Measurements from ENCODE around the gene GPATCH8. TPM values are rescaled to one million over a fixed set of nuclear protein-coding genes. Genes with fewer than 3 reads are reported as not detected.
A peak's percentile ranks its signal among the peaks of the same experiment; 100 is the strongest.

GPATCH8 gene
- total and polyA plus RNA-seq, 2 donors (not counting 3 experiments of a cell fraction or from before 2014, with no cell fraction given) = 14.6 to 35.3 TPM

GRCh38 chr17:44384281-44384822 is 118.9 kb downstream of the GPATCH8 start:
- H3K36me3 ChIP-seq (ENCODE audit: control insufficient read depth in 2 of 2, extremely low read depth in 1 of 2, insufficient read depth in 2 of 2, low read length in 2 of 2) = no peaks in the 10 kb centered on the region
- H2AFZ ChIP-seq (ENCODE audit: low read depth, low read length) = peak overlapping the region; percentile 91
- H3K9ac ChIP-seq (replicated peaks; ENCODE audit: extremely low read depth, insufficient read depth, low read length) = no peak overlapping the region
- intact Hi-C loops (cut with micrococcal nuclease) (no loop called here), dilution Hi-C loops (cut with MboI; ENCODE audit: extremely low pct_ligation_motif_present, low sequenced_read_pairs) (no loop called here)
- BruUV-seq (replicated peaks) = no TSS peak
- no peak overlapping the region for H3K4me2 ChIP-seq (ENCODE audit: insufficient read depth, low read length)
- FAIRE-seq = no peak
- H3K4me3 ChIP-seq (replicated peaks in 1 of 3; ENCODE audit: insufficient read depth in 1 of 3, low read depth in 1 of 3, low read length in 3 of 3) = no peak overlapping the region
- peaks cover 13% of the 10 kb centered on the region in 2 experiments for H3K27me3 ChIP-seq (ENCODE audit: control insufficient read depth in 2 of 2, insufficient read depth in 2 of 2, low read length in 2 of 2)
- H3K27ac ChIP-seq (ENCODE audit: insufficient read depth, low read depth, low read length) = no peak overlapping the region
- H3K9me3 ChIP-seq (replicated peaks; ENCODE audit: control insufficient read depth, insufficient read depth, low read length) = no peaks in the 10 kb centered on the region
- peaks cover 8% of the 10 kb centered on the region for H3K4me1 ChIP-seq (ENCODE audit: control insufficient read depth, extremely low read depth, insufficient read depth, low read length)
- H3K79me2 ChIP-seq (ENCODE audit: control insufficient read depth, insufficient read depth, low read length) = no peaks in the 10 kb centered on the region
- no peak for DNase-seq (ENCODE audit: low read depth, low spot score)
- ChIA-PET CTCF (interaction anchor here (2.3 to 3.0 kb wide), 2 partner anchors 9 to 139 kb away, joined by 11 to 16 read pairs; no protein-coding TSS in a partner anchor), POLR2A (no interaction called here)
- H3K9me1 ChIP-seq (replicated peaks; ENCODE audit: control insufficient read depth, extremely low read depth, insufficient read depth, low read length) = no peaks in the 10 kb centered on the region
- TF ChIP-seq FOS (IDR thresholded peaks at IDR 0.05; ENCODE audit: borderline replicate concordance, insufficient read depth, low read length) (no peak), MAX (IDR thresholded peaks at IDR 0.05; ENCODE audit: insufficient read depth, insufficient read length) (no peak), POLR2AphosphoS5 (IDR thresholded peaks at IDR 0.05; ENCODE audit: insufficient read depth, low read depth, low read length) (no peak)
- H4K20me1 ChIP-seq (replicated peaks; ENCODE audit: control insufficient read depth, extremely low read depth, insufficient read depth, low read length) = no peaks in the 10 kb centered on the region

GRCh38 chr17:44383861-44384260 is 119.3 kb downstream of the GPATCH8 start:
- dilution Hi-C loops (cut with MboI; ENCODE audit: extremely low pct_ligation_motif_present, low sequenced_read_pairs) = no loop called here
- CTCF ChIA-PET = no interaction called here
- no peak for FAIRE-seq

More at GRCh38 chr17:44383861-44384260, 119.3 kb downstream of the GPATCH8 start:
- H3K9me1 ChIP-seq (replicated peaks; ENCODE audit: control insufficient read depth, extremely low read depth, insufficient read depth, low read length) = no peaks in the 10 kb centered on the region
- POLR2A ChIA-PET = no interaction called here
- H4K20me1 ChIP-seq (replicated peaks; ENCODE audit: control insufficient read depth, extremely low read depth, insufficient read depth, low read length) = no peaks in the 10 kb centered on the region
- no peak overlapping the region for H2AFZ ChIP-seq (ENCODE audit: low read depth, low read length)
- H3K27me3 ChIP-seq (ENCODE audit: control insufficient read depth in 2 of 2, insufficient read depth in 2 of 2, low read length in 2 of 2) = peaks cover 13% of the 10 kb centered on the region in 2 experiments
- intact Hi-C loops (cut with micrococcal nuclease) = no loop called here
- TF ChIP-seq EZH2 (IDR thresholded peaks at IDR 0.05; ENCODE audit: borderline replicate concordance, low read depth, low read length, severe bottlenecking) = no peak
- no peak for TF ChIP-seq FOS (IDR thresholded peaks at IDR 0.05; ENCODE audit: borderline replicate concordance, insufficient read depth, low read length)
- no peak for TF ChIP-seq GATA2 (IDR thresholded peaks at IDR 0.05; ENCODE audit: insufficient read depth, insufficient read length, low read depth, low read length)
- no peak for TF ChIP-seq MYC (IDR thresholded peaks at IDR 0.05; ENCODE audit: low read depth, low read length)
- no peak for TF ChIP-seq MAX (IDR thresholded peaks at IDR 0.05; ENCODE audit: insufficient read depth, insufficient read length)
- TF ChIP-seq POLR2A (IDR thresholded peaks at IDR 0.05; ENCODE audit: low read depth, low read length) = no peak
- TF ChIP-seq CTCF (IDR thresholded peaks at IDR 0.05; ENCODE audit: extremely low read depth in 1 of 2, insufficient read depth in 1 of 2, low read depth in 1 of 2, low read length in 2 of 2) = no peak
- TF ChIP-seq JUN (IDR thresholded peaks at IDR 0.05; ENCODE audit: borderline replicate concordance, insufficient read depth, insufficient read length, low read depth) = no peak
- no peak for TF ChIP-seq POLR2AphosphoS5 (IDR thresholded peaks at IDR 0.05; ENCODE audit: insufficient read depth, low read depth, low read length)
- no peak overlapping the region for H3K9ac ChIP-seq (replicated peaks; ENCODE audit: extremely low read depth, insufficient read depth, low read length)
- H3K36me3 ChIP-seq (ENCODE audit: control insufficient read depth in 2 of 2, extremely low read depth in 1 of 2, insufficient read depth in 2 of 2, low read length in 2 of 2) = no peaks in the 10 kb centered on the region
- no peak for DNase-seq (ENCODE audit: low read depth, low spot score)
- no peak overlapping the region for H3K4me3 ChIP-seq (replicated peaks in 1 of 3; ENCODE audit: insufficient read depth in 1 of 3, low read depth in 1 of 3, low read length in 3 of 3)
- H3K4me1 ChIP-seq (ENCODE audit: control insufficient read depth, extremely low read depth, insufficient read depth, low read length) = peaks cover 8% of the 10 kb centered on the region
- no peak overlapping the region for H3K4me2 ChIP-seq (ENCODE audit: insufficient read depth, low read length)
- no peaks in the 10 kb centered on the region for H3K79me2 ChIP-seq (ENCODE audit: control insufficient read depth, insufficient read depth, low read length)
- no peaks in the 10 kb centered on the region for H3K9me3 ChIP-seq (replicated peaks; ENCODE audit: control insufficient read depth, insufficient read depth, low read length)
- H3K27ac ChIP-seq (ENCODE audit: insufficient read depth, low read depth, low read length) = no peak overlapping the region
- no TSS peak for BruUV-seq (replicated peaks)

Measured in endothelial cell of umbilical vein (primary cell).